HTERT RPE-1 (cell line): ENCODE measurements around the gene C16orf87.

Experiments
- in situ Hi-C: fragments of 300-500 bp; cut with MboI; formaldehyde crosslinking; loops from 4 replicates; pipeline ENCODE4 v1.14.3; 2020; ENCODE audit warnings: low sequenced_read_pairs

The C16orf87 gene

DNA sequence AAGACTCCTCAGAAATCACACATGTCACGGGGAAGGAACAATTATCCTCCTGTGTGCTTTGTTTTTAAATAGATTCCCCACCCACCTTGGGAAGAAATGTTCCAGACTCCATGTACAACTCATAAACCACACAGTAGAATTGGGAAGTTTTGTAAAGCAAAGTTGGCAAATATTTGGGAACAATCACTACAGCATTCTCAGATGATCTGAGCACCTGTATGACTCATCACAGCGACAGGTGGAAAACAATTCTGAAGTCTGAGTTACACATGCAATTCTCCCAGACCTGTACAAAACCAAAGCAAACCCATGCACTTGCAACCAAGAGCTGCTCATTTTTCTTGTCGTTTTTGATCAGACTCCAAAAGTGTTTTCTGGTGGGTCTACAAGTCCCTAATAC lies 68.4 kb downstream of the C16orf87 start:
- in situ Hi-C loops = no loop called here

DNA sequence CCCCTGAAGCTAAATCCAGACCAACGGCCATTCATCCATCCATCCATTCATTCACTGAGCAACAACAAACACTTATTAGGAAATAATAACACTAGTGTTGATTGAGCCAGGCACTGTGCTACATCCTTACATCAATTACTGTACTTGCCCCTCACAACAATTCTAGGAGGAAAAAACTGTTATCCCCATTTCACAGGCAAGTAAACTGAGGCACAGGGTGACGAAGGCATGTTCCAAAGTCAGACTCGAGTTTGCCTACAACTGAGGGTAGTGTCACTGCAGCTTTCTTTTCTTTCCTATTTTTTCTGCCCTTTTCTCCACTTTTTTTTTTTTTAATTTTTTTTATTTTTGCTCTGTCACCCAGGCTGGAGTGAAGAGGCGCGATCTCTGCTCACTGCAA lies 71.7 kb downstream of the C16orf87 start:
- in situ Hi-C loops = no loop called here

DNA sequence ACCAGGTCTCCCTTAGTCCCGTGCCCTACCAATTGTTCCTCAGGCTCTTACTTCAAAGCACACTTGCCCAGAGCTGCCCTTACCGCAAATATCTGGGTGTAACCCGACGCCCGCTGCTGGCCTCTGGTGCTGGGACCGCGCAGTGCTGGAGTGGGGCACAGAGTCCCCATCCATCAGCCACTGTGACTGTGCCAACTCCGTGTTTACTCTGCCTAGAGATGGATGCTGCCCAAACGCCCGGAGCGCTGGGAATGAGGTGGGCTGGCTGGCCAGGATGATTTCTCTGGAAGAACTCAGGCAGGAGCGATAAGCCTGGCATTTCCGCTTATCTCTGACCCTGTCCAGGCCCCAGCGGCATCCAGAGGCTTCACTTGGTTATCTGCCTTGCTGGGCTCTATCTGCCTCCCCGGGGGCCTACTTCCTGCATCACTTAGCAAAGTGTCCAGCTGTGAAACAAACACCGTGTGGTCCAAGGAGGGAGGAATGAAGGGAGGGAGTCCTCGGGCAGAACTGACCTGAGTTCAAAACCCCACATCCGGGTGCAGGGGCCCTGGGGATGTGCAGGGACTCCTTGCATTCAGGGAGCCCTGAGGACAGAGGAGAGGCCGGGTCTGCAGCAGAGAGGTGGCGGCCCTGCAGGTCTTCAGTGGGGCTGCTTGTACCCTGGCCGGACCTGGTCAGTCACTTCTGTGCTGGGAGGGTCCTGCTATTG lies 73.5 kb downstream of the C16orf87 start:
- in situ Hi-C loops = no loop called here

DNA sequence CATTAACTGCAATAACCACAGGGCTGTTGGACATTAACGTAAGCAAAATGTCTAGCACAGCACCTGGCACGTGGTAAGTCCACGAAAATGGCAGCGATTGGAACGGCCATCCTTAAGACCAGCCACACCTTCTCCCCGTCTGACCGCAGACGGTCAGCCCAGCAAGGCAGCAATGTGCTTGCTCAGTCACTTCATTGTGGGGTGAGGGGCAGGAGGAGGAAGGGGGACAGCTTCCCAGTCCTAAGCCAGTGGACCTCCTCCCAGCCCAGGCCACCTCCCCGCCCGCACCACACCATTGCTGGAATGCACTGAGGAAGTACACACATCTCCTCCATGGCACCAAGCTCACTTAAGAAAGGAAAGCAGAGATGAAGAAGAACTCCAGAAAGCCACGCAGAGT lies 74.2 kb downstream of the C16orf87 start:
- in situ Hi-C loops = no loop called here

DNA sequence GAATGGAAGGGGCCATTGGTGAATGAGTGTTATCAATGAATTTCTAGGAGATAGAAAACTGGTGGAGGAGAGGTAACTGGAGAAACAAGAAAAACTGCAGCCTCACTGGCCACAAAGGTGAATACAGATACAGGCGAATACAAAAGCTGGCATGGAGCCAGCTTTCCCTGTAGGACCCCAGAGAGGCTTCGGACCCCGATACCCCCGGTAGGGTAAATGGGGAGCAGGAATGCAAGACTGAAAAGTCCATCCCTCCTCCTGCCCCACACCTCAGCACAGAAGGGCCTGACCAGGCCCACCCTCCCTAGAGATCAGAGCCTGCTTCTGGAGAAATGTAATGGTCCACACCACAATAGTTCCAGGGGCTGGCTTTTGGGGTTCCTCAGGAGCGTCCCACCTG lies 78.0 kb downstream of the C16orf87 start:
- in situ Hi-C loops = no loop called here

DNA sequence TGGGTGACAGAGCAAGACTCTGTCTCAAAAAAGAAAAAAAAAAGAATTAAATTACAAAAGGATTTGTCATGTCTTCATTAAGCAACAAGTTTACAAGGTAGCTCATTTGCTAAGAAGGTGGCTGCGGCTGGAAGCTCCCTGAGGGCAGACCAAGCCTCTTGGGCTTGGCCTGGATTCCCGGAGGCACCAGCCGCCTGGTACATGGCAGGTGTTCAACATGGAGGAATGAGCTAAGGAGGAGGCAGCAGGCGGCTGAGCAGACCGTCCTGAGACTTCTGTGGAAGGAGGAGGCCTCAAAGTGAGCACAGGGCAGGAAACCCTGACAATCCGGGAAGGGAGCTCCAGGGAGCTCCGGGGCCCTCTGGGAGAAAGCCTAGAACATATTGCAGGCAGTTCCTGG lies 79.6 kb downstream of the C16orf87 start:
- in situ Hi-C loops = no loop called here

DNA sequence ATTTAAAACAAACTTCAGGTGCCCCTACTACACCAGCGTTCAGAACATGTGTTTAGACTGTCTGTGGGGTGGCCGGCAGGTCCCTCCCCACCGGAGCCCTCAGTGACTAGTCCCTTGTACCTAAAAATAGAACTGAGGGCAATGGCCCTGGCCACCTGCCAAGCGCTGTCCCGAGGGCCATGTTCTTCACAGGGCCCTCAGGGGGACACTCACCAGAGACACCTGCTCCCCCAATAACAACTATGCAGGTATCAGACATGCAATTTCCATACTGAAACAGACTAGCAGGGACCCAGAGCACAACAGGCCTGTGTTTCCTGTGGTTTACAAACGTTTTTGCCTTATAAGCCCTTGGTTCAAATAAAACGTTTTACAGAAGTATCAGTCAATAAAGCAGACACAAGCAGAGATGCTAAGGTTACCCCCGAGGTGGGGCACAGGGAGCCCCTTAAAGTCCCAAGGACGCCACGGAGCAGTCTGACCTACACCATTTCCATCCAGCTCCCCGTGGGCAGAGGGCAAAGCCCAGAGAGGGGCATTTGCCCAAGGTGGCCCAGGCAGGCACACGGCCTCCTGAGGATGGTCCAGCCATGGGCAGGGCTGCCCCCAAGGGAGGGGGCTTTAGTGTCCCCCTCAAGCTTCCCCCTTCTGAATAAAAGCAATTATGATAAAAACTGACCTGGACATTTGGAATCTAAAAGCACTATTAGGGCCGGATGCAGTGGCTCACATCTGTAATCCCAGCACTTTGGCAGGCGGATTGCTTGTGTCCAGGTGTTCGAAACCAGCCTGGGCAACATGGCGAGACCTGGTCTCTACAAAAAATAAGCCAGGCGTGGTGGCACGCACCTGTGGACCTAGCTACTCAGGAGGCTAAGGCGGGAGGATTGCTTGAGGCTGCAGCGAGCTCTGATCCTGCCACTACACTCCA lies 81.9 kb downstream of the C16orf87 start:
- in situ Hi-C loops = no loop called here

DNA sequence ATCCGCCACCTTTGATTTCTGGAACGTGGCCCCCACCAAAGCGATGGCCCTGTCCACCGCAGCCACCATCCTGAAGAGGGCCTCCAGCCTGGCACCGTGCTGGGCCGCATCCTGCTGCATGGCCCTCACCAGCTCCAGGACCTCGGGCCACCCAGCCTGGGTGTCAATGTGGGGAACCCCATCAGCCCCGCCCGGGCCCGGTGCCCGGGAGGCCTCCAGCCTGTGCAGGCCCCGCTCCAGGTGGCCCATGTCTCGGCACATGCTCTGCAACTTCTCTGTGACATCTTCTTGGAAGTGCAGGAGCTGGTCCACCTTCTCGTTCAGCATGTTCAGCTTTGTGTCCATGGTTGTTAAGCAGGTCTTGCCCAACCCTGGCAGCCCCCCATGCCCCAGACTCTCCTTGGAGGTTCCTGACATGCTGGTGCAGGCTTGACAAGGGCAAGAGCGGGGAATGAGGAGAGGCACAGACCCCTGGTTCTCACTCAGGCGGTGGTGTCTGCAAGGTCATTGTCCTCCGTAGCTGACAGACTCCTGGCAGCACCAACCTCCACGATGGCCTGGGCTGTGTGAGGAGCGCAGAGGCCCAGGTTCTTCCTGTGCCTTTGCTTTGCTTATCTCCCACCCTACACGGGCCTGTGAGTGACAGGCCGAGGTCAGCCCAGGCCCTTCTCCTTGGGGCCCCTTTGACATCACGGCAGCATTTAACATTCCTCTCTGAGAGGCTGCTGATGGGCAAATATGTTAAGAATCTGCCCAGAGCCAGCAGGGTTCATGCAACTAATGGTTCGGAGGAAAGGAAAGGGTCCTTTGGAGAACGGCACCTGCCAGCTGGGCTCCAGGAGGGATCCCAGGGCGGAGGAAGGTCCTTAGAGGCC lies 83.0 kb downstream of the C16orf87 start, which contains the start of gene MYLK3:
Gene MYLK3 (minus strand): TSS at position 568 of the 875 bp plus-strand sequence. CDS start 151 bp downstream, at position 417.
- in situ Hi-C loops = no loop called here

DNA sequence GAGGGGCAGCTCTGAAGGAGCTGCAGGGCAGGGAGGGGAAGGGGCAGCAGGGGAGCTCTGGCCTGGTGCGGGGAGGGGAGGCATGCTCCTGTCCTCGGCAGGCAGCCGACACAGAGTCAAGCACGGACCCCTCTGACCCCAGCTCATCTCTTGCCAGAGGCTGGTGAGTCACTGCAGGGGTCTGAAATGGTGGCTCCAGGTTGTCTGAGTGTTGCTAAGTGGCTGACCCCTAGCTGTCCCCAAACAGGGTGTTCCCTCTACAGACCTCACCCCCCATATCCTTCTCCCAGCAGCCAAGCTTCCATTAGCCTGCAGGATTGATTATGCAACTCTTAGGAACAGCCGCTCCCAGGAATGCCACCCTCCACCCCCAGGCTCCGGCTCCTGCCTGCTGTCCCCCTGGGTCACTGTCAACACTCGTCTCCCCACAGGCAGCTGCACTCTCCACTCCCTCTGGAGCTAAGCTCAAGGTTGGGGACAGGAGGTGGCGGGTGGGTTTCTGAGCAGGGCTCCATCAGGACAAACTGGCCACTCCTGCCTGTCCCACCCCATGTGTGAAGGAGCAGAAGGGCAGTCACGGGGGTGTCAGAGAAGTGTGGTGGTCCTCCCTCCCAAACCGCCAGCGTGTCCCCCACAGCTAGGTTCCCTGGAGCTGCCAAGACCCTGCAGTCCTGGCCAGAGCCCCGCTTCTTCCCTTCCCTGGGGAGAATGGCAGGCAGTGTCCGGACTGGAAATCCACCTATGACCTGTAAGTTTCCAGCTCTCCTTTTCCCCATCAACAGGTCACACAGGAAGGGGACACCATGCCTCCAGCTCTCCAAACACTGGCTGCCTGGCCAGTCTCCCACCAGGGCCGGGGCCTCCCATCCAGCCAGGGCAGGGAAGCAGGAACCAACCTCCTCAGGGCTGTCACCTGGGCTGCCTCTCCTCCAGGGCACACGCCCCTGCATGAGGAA lies 83.9 kb downstream of the C16orf87 start:
- in situ Hi-C loops = no loop called here
